KOPT-K1 (cell line): ENCODE results near the gene CHDH.

Experiments used
- H3K27ac ChIP-seq: fragments of 200-600 bp; sonication (generic); 2 replicates; pipeline ENCODE4 v1.5.1; 2016; ENCODE audit warnings: antibody characterized with exemption, mild to moderate bottlenecking, low read depth, low read length; ENCODE audit not compliant: poor library complexity, severe bottlenecking
- H3K36me3 ChIP-seq: fragments of 200-600 bp; sonication (generic); 2 replicates; pipeline ENCODE4 v1.5.1; 2017; ENCODE audit warnings: antibody characterized with exemption, mild to moderate bottlenecking, low read length, moderate library complexity; ENCODE audit not compliant: insufficient read depth
- H3K9me3 ChIP-seq: fragments of 200-600 bp; sonication (generic); 2 replicates; pipeline ENCODE4 v1.5.1; 2017; ENCODE audit warnings: antibody characterized with exemption, low read length, mild to moderate bottlenecking; ENCODE audit not compliant: insufficient read depth, poor library complexity, severe bottlenecking

Gene CHDH

DNA sequence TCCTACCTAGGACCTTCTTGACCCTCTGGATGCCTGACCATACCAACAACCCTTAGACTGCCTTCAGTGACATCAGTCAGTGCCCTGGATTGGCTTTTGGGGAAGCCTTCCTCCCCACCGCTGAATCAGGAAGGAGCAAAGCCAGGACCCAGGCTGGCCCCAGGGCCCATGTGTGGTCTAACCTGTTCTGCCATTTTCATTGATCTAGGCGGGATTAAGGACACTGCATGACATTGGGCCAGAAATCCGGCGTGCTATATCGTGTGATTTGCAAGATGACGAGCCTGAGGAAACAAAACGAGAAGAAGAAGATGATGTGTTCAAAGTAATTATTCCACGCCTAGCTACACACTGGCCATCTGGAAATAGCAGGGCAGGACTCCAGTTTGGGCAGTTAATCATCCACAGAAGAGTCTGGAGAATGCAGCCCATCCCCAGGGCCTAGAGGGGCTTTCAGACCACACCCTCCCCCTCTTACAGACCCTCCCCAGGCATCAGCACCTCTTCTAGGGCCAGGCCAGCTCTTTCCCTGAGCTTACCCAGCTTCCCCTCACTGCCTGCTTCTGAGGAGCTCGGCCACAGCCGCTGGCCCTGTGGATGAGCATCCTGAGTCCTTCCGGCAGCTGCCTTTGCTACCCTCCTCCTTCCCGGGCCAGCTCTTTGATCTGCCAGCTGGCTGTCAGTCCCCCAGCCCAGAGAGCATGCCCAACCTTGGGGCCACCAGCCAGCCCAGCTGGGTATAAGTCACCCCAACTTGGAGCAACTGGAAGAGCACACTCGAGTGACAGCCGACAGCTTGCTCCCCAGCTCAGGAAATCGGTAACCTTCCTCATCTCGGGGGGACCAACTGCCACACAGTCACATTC lies 45.9 kb downstream of the CHDH start:
- Histone ChIP-seq H3K27ac (no peak overlapping the region), H3K36me3 (no peaks in the 10 kb centered on the region), H3K9me3 (no peaks in the 10 kb centered on the region)

DNA sequence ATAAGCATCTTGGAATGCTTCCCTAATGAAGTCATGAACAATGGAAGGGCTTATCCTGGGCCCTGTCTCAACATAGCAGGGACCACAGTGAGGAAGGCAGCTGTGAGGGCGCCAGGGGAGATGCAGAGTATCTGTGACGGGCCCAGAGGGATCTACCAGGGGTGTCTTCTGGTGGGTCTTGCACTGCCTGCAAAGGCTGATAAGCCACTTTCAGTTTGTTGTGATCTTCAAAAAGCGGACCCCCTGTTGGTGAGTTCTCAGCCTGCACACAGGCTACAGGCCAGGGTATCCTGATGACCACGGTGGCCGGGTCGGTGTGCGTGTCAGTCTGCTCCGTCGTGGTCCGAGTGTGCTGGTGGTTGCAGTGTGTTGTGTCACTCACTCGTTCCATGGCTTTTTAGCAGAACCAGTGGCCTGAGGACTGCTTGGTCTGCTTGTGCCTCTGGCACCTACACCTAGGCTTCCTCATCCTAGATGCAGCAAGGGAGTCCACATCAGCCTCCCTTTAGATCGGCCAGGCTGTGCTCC lies 46.8 kb downstream of the CHDH start:
- Histone ChIP-seq H3K9me3 (no peaks in the 10 kb centered on the region), H3K36me3 (no peaks in the 10 kb centered on the region), H3K27ac (no peak overlapping the region)

DNA sequence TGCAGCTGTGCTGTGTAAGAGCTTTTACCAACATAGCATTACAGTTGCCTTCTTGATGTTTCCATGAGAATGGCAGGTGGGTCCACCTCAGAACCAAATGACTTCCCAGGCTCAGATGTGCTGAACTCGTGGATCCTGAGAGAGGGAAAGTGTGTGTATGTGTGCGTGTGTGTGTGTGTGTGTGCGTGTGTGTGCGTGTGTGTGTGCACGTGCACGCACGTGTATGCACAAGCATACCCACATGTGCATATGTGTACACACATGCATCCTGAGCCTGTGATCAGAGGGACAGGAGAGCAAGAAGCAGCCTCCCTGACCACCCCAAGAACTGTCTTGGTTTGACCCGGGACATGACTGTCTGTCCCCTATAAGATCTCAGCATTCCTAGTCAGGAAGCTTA lies 48.1 kb downstream of the CHDH start:
- H3K36me3 ChIP-seq: no peaks in the 10 kb centered on the region

DNA sequence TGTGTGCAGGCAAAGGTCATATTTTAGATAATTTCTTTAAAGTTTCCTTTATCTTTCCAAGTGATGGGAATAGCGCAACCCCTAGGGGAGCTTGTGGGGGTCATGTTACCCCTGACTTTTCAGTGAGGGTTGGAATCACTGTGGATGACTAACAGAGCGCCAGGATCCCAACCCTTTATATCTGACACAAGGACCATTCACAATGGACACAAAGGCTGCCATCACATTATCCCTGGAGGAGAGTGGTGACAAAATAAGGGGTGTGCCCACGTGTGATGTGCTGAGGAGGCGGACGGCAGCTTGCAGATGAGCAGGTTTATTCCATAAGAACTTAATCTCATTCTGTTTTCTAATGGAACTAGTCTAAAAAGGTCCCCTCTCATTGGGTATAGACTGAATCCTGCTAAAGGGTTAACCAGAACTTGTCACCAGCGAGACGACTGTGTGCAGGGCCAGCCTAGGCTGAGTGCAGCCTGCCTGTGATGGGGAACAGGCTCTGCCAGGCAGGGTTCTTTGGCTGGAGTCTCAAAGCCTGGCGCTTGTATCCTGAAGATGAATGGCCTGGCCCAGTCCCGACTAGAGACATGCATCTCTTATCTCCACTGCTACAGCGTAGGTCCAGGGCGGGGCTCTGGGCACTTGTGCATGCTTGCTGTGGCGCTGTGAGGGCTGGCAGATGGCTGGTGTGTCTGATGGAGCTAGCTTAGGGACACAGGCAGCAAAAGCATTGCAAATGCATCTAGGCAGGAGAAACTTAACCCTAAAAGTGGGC lies 50.2 kb downstream of the CHDH start:
- Histone ChIP-seq H3K9me3 (no peaks in the 10 kb centered on the region), H3K36me3 (no peaks in the 10 kb centered on the region), H3K27ac (no peak overlapping the region)

More for the DNA sequence above, 48.1 kb downstream of the CHDH start:
- H3K27ac ChIP-seq: no peak overlapping the region
- H3K9me3 ChIP-seq: no peaks in the 10 kb centered on the region

DNA sequence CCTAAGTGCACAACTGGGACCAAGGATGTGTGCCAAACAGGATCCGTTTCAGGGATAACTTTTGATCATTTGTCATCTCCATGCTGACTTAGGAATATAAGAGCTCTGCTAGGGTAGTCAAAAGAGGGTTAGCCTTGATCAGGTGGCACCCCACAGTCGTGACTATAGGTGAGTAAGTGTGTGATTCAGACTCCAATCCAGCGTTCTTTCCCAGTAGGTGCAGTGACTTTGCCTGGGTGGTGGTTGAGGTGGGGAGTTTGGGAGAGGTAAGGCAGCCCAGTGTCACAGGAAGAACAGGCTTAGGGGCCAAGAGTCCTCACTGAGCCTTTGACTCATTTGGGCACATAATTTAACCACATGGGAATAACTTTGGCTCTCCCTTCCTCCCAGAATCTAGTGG lies 51.0 kb downstream of the CHDH start:
- Histone ChIP-seq H3K36me3 (no peaks in the 10 kb centered on the region), H3K9me3 (no peaks in the 10 kb centered on the region), H3K27ac (no peak overlapping the region)

DNA sequence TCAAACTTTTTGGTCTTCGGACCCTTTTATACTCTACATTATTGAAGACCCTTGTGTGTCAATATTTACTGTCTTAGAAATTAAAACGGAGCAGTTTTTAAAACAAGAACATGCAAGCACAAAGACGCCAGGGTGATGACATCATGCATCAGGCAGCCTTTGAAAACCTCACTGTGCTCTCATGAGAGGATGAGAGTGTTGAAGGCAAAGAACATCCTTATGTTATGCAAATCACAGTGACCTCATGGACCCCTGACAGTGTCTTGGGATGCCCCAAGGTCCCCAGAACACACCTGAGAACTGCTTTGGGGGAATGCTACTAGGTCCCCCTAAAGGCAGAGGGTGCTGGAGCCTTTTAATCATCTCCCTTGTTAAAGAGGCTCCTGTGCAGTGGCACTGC lies 51.6 kb downstream of the CHDH start:
- Histone ChIP-seq H3K9me3 (no peaks in the 10 kb centered on the region), H3K36me3 (no peaks in the 10 kb centered on the region), H3K27ac (no peak overlapping the region)

DNA sequence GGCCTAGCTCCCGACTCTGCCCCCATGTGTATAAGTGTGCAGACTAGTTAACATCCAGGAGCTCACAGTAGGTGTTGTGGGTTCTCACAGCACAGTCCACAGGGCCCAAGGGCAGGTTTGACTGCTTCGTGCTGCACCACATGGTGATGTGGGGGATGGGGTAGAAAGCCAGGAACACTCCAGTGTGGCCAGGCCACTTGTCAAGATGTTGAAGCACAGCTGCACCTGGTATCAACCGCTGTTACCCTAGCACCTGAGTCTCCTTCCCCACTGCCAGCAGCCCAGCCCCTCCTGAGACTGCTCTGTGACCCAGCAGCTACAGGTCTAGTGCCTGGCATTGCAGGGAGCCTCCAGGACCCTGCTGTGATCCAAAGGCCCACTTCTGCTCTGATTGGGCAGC lies 53.4 kb downstream of the CHDH start:
- Histone ChIP-seq H3K36me3 (no peaks in the 10 kb centered on the region), H3K27ac (no peak overlapping the region), H3K9me3 (no peaks in the 10 kb centered on the region)

DNA sequence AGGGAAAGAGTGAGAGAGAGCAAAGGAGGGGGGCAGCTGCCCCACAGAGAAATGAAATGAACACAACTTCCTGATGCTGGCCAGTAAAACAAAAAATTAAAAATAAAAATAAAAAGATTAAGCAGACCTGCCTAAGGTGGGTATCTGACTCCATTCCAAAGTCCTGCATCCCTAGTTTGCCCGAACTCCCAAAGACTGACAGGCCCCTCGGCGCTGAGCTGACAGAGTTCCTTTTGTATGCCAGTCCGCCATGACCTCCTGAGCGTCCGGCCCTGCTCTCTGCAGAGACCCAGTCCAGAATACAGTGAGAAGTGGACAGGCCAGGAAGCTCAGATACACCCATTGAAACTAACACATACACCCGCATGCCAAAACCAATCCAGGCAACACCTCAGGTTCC lies 54.9 kb downstream of the CHDH start:
- Histone ChIP-seq H3K9me3 (no peaks in the 10 kb centered on the region), H3K36me3 (no peaks in the 10 kb centered on the region), H3K27ac (no peak overlapping the region)

DNA sequence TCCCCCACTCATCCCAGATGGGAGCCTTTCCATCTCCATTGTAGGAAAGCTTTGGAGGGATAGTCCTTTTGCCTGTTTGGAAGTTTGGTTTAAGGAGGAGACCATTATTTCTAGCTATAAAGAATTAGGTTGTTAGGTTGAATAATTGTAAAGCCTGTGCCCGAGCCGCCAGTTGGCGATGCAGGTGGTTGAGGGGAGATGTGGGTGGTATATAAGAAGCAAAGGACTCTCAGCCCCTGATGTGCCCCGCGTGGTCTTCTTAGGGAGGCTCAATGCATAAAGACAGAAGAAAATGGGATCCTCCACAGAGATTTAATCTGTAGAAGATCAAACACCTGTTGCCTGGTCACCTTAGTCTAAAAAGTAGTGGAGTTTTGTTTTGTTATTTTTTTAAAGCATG lies 55.7 kb downstream of the CHDH start:
- Histone ChIP-seq H3K27ac (no peak overlapping the region), H3K36me3 (no peaks in the 10 kb centered on the region), H3K9me3 (no peaks in the 10 kb centered on the region)

DNA sequence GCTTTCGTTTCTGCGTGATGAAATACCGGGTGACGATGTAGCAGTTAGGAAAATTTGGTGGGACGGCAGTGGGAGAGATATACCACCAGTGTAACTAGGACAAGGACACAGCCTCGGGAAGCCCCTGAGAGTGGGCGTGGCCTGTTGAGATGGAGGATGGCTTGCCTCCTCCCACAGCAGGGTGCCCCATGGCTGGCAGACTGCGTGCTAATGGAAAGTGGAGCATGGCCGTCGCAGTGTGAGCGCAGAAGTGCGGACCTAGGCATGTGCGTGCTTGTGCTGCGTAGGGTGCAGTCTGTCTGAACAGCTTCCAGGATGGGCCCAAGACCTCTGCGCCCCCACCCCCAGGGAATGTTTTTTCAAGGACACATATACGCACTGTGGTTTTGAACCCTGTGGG lies 56.8 kb downstream of the CHDH start:
- no peaks in the 10 kb centered on the region for H3K36me3 ChIP-seq
- no peaks in the 10 kb centered on the region for H3K9me3 ChIP-seq
- no peak overlapping the region for H3K27ac ChIP-seq

DNA sequence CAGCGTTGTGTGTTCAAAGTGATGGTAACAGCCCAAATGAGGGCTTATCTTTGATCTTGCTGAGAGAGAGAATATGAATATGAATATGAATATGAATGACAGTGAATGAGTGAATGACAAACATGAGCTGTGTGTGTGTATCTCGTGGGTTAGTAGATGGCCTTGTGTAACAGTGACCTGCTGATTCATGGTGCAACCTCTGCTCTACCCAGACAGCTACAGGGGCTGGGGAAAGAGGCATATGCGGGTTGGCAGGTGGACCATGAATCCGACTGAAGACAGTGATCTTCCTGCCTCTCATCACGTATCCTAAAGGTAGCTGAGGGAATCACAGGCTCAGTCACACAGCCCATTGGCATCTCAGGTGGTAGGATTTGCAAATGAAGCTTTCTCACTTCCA lies 58.2 kb downstream of the CHDH start:
- no peaks in the 10 kb centered on the region for H3K36me3 ChIP-seq
- H3K27ac ChIP-seq: no peak overlapping the region
- H3K9me3 ChIP-seq: no peaks in the 10 kb centered on the region

DNA sequence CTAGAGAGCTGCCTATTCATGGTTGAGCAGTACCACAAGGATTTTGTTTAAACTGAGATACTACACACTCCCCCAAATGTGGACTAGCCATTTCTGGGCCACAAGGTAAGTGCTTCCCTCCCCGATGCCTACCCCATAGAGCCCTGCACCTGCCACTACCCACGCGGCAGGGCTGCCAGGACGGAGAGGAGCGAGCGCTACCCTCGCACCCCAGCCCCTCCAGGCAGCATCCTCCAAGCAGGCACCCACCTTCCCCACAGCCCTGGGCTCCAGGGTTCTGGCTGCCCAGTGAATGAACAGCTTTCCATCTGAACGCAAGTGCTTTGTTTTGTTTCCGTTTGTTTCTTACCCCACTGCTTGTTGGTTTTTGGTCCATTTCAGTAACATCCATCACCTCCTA lies 59.2 kb downstream of the CHDH start:
- H3K9me3 ChIP-seq: no peaks in the 10 kb centered on the region

DNA sequence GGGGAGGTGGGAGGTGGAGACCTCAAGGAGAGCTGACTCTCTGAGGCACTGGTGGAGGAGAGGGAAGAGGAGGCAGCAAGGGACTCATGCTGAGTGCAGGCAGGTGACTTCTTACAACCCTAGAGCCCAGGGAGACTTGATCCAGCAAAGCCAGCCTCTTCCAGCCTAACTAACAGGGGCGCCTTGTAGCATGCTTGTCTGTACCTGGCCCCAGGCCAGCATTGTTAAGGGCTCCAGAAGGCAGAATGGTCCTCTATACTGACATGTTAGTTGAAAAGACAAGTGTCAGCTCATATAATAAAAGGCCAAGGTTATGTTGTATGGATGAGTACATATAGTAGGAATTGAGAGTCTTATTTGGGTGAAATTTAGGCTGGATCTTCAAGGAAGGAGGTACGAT lies 65.4 kb downstream of the CHDH start:
- Histone ChIP-seq H3K27ac (no peak overlapping the region), H3K9me3 (no peaks in the 10 kb centered on the region), H3K36me3 (no peaks in the 10 kb centered on the region)

More for the DNA sequence above, 59.2 kb downstream of the CHDH start:
- no peaks in the 10 kb centered on the region for H3K36me3 ChIP-seq
- no peak overlapping the region for H3K27ac ChIP-seq

DNA sequence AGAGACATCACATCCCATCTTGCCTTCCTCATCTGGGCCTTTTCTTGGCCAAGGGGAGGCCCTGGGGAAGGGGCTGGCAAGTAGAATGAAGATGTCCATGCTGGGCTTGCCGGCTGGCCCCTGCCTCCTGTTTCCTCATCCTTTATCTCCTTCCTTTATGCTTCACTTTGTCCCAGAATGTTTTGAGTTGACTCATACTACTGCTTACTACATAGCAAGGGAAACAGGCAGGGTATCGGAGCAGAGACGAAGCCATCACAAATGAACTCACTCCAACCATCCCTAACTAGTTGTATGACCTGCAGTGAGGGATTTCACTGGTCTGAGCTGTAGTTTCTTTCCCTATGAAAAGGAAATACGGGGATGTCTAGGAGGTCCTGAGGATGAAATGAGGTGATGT lies 66.0 kb downstream of the CHDH start:
- Histone ChIP-seq H3K36me3 (no peaks in the 10 kb centered on the region), H3K27ac (no peak overlapping the region), H3K9me3 (no peaks in the 10 kb centered on the region)

DNA sequence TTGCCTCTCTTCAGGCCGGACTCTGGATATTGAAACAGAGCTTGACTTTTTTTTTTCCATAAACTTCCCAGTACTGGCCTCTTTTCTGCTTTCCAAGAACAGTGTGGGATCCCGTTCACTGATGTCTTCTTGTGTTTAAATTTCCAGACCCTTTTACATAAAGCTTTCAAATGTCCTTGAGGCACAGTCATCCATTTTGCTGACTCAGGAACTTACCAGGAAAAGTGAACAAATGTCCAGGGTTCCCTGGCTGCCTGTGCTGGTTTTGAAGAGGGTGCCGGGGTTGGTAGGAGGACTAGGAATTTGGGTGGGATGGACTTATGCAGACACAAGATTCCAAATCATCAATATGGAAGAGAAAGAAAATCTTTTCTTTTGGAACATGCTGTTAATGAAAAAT lies 68.1 kb downstream of the CHDH start:
- Histone ChIP-seq H3K36me3 (no peaks in the 10 kb centered on the region), H3K9me3 (no peaks in the 10 kb centered on the region), H3K27ac (peak overlapping the region; percentile 62)
